H1 (cell line): ENCODE results near the gene FGD5. TPM values are rescaled to one million over a fixed set of nuclear protein-coding genes. Genes with fewer than 3 reads are reported as not detected.

Experiments
- BACH1 ChIP-seq: IDR thresholded peaks from 2 replicates; pipeline ENCODE4 v1.6.1; 2012; ENCODE audit warnings: low read length, improper control_type of control experiment
- BRCA1 ChIP-seq: IDR thresholded peaks from 2 replicates; pipeline ENCODE4 v1.6.1; 2012; ENCODE audit warnings: low read depth, low read length, improper control_type of control experiment
- NANOG ChIP-seq: IDR thresholded peaks from 2 replicates; pipeline ENCODE4 v1.6.1; 2011; ENCODE audit warnings: low read length, low read depth, mild to moderate bottlenecking, inconsistent platforms; ENCODE audit not compliant: insufficient read depth, poor library complexity, severe bottlenecking
- SIN3A ChIP-seq, 2 experiments: IDR thresholded peaks in 1 of 2; conservative IDR thresholded peaks in 1 of 2; 2 replicates each; pipeline ENCODE4 v1.6.1; 2011 to 2012; ENCODE audit warnings: low read length in 2 of 2, improper control_type of control experiment in 1 of 2, low read depth in 1 of 2, mild to moderate bottlenecking in 1 of 2
- polyA plus RNA-seq, 7 experiments: library from polyadenylated mRNA; depleted of rRNA in 3 of 7; stranded (reverse) in 5 of 7; unstranded in 2 of 7; fragments of >200 nt in 5 of 7; fragments of 200-250 nt in 2 of 7; gene quantifications; 1 replicate in 5 of 7; 2 replicates in 1 of 7; 4 replicates in 1 of 7; pipeline versions ENCODE4 v1.2.1 to v1.2.3, GENCODE V29; 2011 to 2013; ENCODE audit warnings: missing spikeins in 2 of 7, mixed read lengths in 2 of 7
- total RNA-seq: library from RNA; stranded (reverse); fragmentation: NEBNext Ultra II Directional; extraction: Animal tissue kit (Norgen Biotek cat#: 25700); gene quantifications from 2 replicates; pipeline ENCODE4 v1.2.1, GENCODE V29; 2021
- TF ChIP-seq, protein P1 (sequence below): IDR thresholded peaks from 2 replicates; pipeline ENCODE4 v1.6.1; 2012; ENCODE audit warnings: inconsistent platforms

Gene FGD5
- total and polyA plus RNA-seq, 2 of the 8 experiments (the other 6 are each of a cell fraction or from before 2014, with no cell fraction given) = 4.7 to 14.3 TPM

GRCh38 chr3:14787630-14788029 lies 31.1 kb upstream of the FGD5 start (continued):
- TF ChIP-seq SIN3A (conservative IDR thresholded peaks at IDR 0.05 in 1 of 2, IDR thresholded peaks at IDR 0.05 in 1 of 2; ENCODE audit: low read depth in 1 of 2, low read length in 2 of 2) (no peak), NANOG (no peak), BACH1 (no peak), BRCA1 (no peak)
- TF ChIP-seq, protein P1, sequence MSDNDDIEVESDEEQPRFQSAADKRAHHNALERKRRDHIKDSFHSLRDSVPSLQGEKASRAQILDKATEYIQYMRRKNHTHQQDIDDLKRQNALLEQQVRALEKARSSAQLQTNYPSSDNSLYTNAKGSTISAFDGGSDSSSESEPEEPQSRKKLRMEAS = no peak
